Endothelial cell (in vitro differentiated cells): ENCODE results near the gene CYFIP1. TPM values are rescaled to one million over a fixed set of nuclear protein-coding genes. Genes with fewer than 3 reads are reported as not detected.

Source experiments
- DNase-seq: peaks from one replicate; pipeline ENCODE4 v3.0.0; 2021; ENCODE audit warnings: low spot score
- H3K27ac Mint-ChIP-seq: one replicate; pipeline ENCODE4 v1.8.0; 2021; ENCODE audit warnings: mixed read lengths, inconsistent platforms; ENCODE audit not compliant: unreplicated experiment
- H3K27me3 Mint-ChIP-seq: one replicate; pipeline ENCODE4 v1.8.0; 2021; ENCODE audit warnings: mild to moderate bottlenecking, moderate library complexity, mixed read lengths, inconsistent platforms; ENCODE audit not compliant: unreplicated experiment
- H3K36me3 Mint-ChIP-seq: one replicate; pipeline ENCODE4 v1.8.0; 2021; ENCODE audit warnings: mild to moderate bottlenecking, low read depth, mixed read lengths, inconsistent platforms; ENCODE audit not compliant: unreplicated experiment
- H3K4me1 Mint-ChIP-seq: one replicate; pipeline ENCODE4 v1.8.0; 2021; ENCODE audit warnings: mild to moderate bottlenecking, mixed read lengths, inconsistent platforms; ENCODE audit not compliant: unreplicated experiment
- H3K4me3 Mint-ChIP-seq: one replicate; pipeline ENCODE4 v1.8.0; 2021; ENCODE audit warnings: mild to moderate bottlenecking, mixed read lengths, inconsistent platforms; ENCODE audit not compliant: unreplicated experiment
- H3K9me3 Mint-ChIP-seq: one replicate; pipeline ENCODE4 v1.8.0; 2021; ENCODE audit warnings: mixed read lengths, inconsistent platforms; ENCODE audit not compliant: unreplicated experiment
- total RNA-seq: library from RNA; stranded (reverse); fragmentation: NEBNext Ultra II Directional; extraction: Animal tissue kit (Norgen Biotek cat#: 25700); gene quantifications from one replicate; pipeline ENCODE4 v1.2.1, GENCODE V29; 2021; ENCODE audit not compliant: unreplicated experiment
- TF ChIP-seq, protein P1 (sequence below): fragments of 200-600 bp; sonication (generic); IDR thresholded peaks from one replicate; pipeline ENCODE4 v1.5.0; 2021; ENCODE audit warnings: antibody characterized with exemption; ENCODE audit not compliant: unreplicated experiment

The CYFIP1 gene
- total RNA-seq, 1 donor from 2014 or later = 154 TPM

DNA sequence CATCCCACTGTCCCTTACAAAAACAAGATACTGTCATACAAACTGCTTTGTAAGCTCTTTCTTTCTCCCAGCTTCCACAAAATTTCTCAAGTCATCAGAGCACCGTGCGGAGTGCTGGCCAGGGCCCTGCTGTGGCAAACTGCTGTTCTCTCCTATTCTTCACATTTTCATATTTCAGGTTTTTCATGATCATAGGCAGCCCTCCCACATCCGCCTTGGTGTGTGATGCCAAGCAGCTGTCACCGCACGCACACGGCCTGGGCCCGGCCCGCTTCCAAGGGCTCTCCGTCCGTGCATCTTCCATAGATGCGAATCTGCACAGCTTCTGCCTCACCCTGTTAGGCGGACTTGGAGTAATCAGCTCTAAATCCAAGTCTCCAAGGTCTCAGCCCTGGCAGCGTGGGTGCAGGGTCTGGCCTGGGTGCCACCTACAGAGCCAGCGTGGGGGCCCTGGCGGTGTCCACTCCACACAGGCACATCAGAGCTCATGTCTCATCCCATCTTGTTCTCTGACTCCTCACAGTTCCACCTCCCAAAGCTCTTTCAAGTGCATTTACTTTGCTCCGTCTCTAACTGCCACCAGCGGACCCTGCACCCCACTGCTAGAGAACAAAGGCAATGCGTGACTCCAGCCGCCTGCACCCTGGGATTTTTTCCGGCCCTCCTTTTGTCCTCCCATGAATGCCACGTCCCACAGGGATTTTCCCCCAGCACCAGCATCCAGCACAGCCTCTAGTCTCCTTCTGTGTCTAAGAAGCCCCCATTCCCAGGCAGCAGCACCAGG lies 27.2 kb downstream of the CYFIP1 start:
- Mint-ChIP-seq H3K9me3 (no peaks in the 10 kb centered on the region), H3K27ac (no peak overlapping the region), H3K4me3 (peak overlapping the region; percentile 25), H3K36me3 (peaks cover 15% of the 10 kb centered on the region), H3K27me3 (peaks cover 15% of the 10 kb centered on the region), H3K4me1 (peaks cover 27% of the 10 kb centered on the region)
- no peak for DNase-seq
- TF ChIP-seq, protein P1, sequence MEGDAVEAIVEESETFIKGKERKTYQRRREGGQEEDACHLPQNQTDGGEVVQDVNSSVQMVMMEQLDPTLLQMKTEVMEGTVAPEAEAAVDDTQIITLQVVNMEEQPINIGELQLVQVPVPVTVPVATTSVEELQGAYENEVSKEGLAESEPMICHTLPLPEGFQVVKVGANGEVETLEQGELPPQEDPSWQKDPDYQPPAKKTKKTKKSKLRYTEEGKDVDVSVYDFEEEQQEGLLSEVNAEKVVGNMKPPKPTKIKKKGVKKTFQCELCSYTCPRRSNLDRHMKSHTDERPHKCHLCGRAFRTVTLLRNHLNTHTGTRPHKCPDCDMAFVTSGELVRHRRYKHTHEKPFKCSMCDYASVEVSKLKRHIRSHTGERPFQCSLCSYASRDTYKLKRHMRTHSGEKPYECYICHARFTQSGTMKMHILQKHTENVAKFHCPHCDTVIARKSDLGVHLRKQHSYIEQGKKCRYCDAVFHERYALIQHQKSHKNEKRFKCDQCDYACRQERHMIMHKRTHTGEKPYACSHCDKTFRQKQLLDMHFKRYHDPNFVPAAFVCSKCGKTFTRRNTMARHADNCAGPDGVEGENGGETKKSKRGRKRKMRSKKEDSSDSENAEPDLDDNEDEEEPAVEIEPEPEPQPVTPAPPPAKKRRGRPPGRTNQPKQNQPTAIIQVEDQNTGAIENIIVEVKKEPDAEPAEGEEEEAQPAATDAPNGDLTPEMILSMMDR = no peak

DNA sequence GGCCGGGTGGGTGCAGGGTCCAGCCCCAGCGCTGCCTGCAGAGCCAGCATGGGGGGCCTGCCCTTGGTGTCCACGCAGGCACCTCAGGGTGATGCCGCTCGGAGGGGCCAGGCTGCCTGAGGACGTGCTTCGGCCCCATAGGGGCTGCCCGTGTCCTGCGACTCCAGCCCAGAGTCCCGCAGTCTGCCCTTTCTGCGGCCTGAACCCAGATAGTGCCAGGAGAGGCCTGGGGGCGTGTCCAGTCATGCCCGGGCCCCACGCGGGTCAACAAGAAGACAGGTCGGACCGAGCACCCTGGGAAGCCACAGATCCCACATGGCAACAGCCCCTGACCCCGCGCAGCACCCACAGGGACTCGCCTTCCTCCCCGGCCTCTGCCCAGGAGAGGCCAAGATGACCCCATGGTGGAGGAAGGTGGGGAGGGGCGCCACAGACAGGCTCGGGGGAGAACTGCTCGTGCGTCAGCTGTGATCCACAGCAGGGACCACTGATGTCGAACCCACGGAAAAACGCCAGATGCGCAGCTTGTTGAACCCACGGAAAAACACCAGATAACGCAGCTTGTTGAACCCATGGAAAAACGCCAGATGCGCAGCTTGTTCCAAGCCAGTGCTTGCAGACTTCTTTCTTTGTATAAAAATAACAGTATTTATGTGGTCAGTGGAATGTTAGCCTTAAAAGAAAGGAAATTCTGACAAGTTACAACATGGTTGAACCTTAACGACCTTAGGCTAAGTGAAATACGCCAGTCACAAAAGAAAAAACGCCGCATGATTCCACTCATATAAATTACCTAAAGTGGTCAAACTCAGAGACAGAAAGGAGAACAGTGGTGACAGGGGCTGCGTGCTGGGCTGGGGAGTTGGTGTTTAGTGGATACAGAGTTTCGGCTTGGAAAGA lies 28.5 kb downstream of the CYFIP1 start:
- peaks cover 19% of the 10 kb centered on the region for H3K36me3 Mint-ChIP-seq
- no peak overlapping the region for H3K27ac Mint-ChIP-seq
- H3K4me3 Mint-ChIP-seq = no peak overlapping the region
- no peak for DNase-seq
- H3K27me3 Mint-ChIP-seq = peaks cover 15% of the 10 kb centered on the region
- no peaks in the 10 kb centered on the region for H3K9me3 Mint-ChIP-seq
- peaks cover 27% of the 10 kb centered on the region for H3K4me1 Mint-ChIP-seq
- TF ChIP-seq, protein P1 = no peak

DNA sequence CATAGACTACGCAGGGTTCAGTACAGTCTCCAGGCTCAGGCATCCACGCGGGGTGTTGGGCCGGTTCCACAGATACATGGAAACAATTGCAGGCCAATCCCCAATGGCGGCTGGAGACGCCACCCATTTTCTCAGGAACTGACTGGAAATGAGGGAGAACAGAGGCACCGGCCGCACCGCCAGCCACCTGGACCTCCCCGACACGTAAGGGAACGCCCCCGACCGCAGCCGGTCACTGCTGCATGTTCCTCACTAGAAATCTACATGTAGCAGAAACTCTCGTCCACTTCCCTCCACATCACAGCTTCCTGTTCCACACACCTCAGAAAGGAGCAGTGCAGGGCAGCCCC lies 29.2 kb downstream of the CYFIP1 start:
- Mint-ChIP-seq H3K27me3 (peaks cover 15% of the 10 kb centered on the region), H3K36me3 (peaks cover 21% of the 10 kb centered on the region), H3K4me1 (peaks cover 27% of the 10 kb centered on the region), H3K4me3 (no peak overlapping the region), H3K27ac (no peak overlapping the region), H3K9me3 (no peaks in the 10 kb centered on the region)
- DNase-seq = no peak
- TF ChIP-seq, protein P1 = no peak

DNA sequence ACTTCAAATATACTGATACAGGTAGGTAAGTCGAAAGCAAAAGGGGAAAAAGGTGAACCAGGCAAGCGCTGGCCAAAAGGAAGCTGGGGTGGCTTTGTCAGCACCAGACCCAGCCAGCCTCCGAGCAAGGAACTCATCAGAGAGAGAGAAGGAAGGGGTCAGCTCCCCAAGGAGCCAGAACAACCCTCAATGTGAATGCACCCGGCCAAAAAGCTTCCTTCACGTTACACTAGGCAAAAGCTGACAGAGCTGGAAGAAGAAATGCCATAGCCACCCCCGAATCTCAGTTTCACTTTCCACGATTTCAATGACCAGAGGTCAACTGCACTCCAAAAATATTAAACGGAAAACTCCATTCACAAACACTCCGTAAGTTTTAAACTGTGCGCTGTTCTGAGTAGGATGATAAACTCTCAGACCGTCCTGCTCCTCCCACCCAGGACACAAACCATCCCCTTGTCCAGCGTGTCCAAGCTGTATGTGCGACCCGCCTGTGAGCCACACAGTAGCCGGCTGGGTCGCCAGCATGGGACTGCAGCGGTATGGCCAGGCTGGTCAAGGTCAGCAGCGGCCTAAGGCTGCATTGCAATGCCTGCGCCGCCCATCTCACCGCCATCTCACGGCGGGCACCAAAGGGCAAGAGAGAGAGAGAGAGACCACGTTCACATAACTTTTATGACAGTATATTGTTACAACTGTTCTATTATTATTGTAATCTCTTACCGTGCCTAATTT lies 29.7 kb downstream of the CYFIP1 start:
- peaks cover 27% of the 10 kb centered on the region for H3K4me1 Mint-ChIP-seq
- H3K27ac Mint-ChIP-seq = no peak overlapping the region
- DNase-seq = no peak
- TF ChIP-seq, protein P1 = no peak
- H3K27me3 Mint-ChIP-seq = peaks cover 15% of the 10 kb centered on the region
- H3K9me3 Mint-ChIP-seq = no peaks in the 10 kb centered on the region
- H3K4me3 Mint-ChIP-seq = peak overlapping the region; percentile 76
- peaks cover 21% of the 10 kb centered on the region for H3K36me3 Mint-ChIP-seq
